Heart left ventricle (tissue), 16 donors: Measurements from ENCODE around the gene NUP210. TPM values are rescaled to one million over a fixed set of nuclear protein-coding genes. Genes with fewer than 3 reads are reported as not detected.

Experiments
- ATAC-seq, 4 donors: fragments of 200-7000 bp; cut with Tn5 transposase; one replicate each; pipeline ENCODE4 v1.9.1; 2020 to 2022; ENCODE audit warnings: moderate library complexity in 4 of 4, mild to moderate bottlenecking in 3 of 4, moderate number of reproducible peaks in 1 of 4
- DNase-seq, 5 donors: peaks; one replicate each; pipeline ENCODE4 v3.0.0-alpha.2; 2020
- H3K27ac ChIP-seq, 12 donors: fragments of 200-600 bp; sonication (generic) in 4 of 12; one replicate each; pipeline versions ENCODE4 v1.5.0 to v1.8.0; 2016 to 2022; ENCODE audit warnings: mild to moderate bottlenecking in 2 of 12
- H3K27me3 ChIP-seq, 9 donors: fragments of 200-600 bp; sonication (generic) in 2 of 9; one replicate each; pipeline versions ENCODE4 v1.5.1 to v1.8.0; 2016 to 2022; ENCODE audit warnings: mild to moderate bottlenecking in 3 of 9
- H3K36me3 ChIP-seq, 9 donors: fragments of 200-600 bp; sonication (generic) in 2 of 9; one replicate each; pipeline versions ENCODE4 v1.5.0 to v1.8.0; 2018 to 2022; ENCODE audit warnings: mild to moderate bottlenecking in 2 of 9
- H3K4me1 ChIP-seq, 12 donors: fragments of 200-600 bp; sonication (generic) in 4 of 12; one replicate each; pipeline versions ENCODE4 v1.5.0 to v1.8.0; 2016 to 2022; ENCODE audit warnings: mild to moderate bottlenecking in 3 of 12
- H3K4me3 ChIP-seq, 12 donors: fragments of 200-600 bp; sonication (generic) in 4 of 12; one replicate each; pipeline versions ENCODE4 v1.5.0 to v1.8.0; 2017 to 2022; ENCODE audit warnings: mild to moderate bottlenecking in 9 of 12, moderate library complexity in 4 of 12
- H3K9me3 ChIP-seq, 12 donors: fragments of 200-600 bp; sonication (generic) in 4 of 12; one replicate each; pipeline versions ENCODE4 v1.5.0 to v1.8.0; 2016 to 2022; ENCODE audit warnings: mild to moderate bottlenecking in 1 of 12
- POLR2A ChIP-seq, 2 donors: fragments of 450-650 bp; IDR thresholded peaks; one replicate each; pipeline ENCODE4 v1.6.1; 2017; ENCODE audit warnings: antibody characterized with exemption in 2 of 2, mild to moderate bottlenecking in 2 of 2, moderate library complexity in 2 of 2
- WGBS, 4 donors: extraction: QIAGEN DNeasy Blood & Tissue Kit in 2 of 4; methylation state at CpG; one replicate each; pipeline versions ENCODE4 v1.1.5 to v1.1.7; 2013 to 2018; 5-methylcytosine and 5-hydroxymethylcytosine counted together
- intact Hi-C, 10 donors: fragments of 100-400 bp; cut with DNase I; formaldehyde crosslinking; loops; one replicate each; pipeline versions ENCODE4 v1.11.1 to v1.14.2; 2022
- polyA plus RNA-seq, 2 donors: library from polyadenylated mRNA; stranded (reverse); fragments of 200-250 nt; gene quantifications; one replicate each; pipeline ENCODE4 v1.2.3, GENCODE V29; 2013
- total RNA-seq, 9 donors: library from RNA; depleted of rRNA in 2 of 9; stranded (reverse); fragments of >200 nt in 2 of 9; fragmentation: NEBNext Ultra II Directional in 3 of 9; extraction: Animal tissue kit (Norgen Biotek cat#: 25700) in 3 of 9; gene quantifications; one replicate each; pipeline versions ENCODE4 v1.1.0 to v1.2.4, GENCODE V29; 2016 to 2023
- TF ChIP-seq, protein P1 (sequence below), 12 donors: fragments of 200-600 bp; sonication (generic) in 4 of 12; IDR thresholded peaks; one replicate each; pipeline versions ENCODE4 v1.5.0 to v1.8.0; 2018 to 2022; ENCODE audit warnings: antibody characterized with exemption in 12 of 12, mild to moderate bottlenecking in 5 of 12
- donor health status: ischemic (EF 13 %, LVEDD 7.1; RV severe dilation, severe dysfunction).
- donor health status: healthy with polysubstance abuse.
- donor health status: DM: no; HTN: yes; CAD: no.
- donor health status: DM: no; HTN: no; CAD: no.
- donor health status: ischemic (EF 25% LVEDD 6.9; RV normal size, moderate dysfunction).
- donor health status: ischemic (EF 25% LVEDD 5.7; RV mildly dilated, moderate dysfunction).
- donor health status: healthy.
- donor health status: DM: yes; HTN: yes; CAD: no.
- donor health status: ischemic (EF 35%, LVEDD 5.7; RV mildly dilated, moderate dysfunction).
- donor health status: nonischemic (EF 11% LVEDD 7.7; RV severe dilation, severe dysfunction).
- donor health status: DM: yes; HTN: yes; CAD: no.
- donor health status: PGD.
- donor health status: ischemic (EF 29% LVEDD 5.4; RV normal size, mild dysfunction).
- donor health status: nonischemic (EF 23%, LVEDD 6.1; RV moderate dilation, normal function).

Gene NUP210
- total and polyA plus RNA-seq, 11 donors = 1.3 to 9.7 (median 2.6) TPM

- Histone ChIP-seq H3K27me3 (no peaks in the 10 kb centered on the region), H3K36me3 (no peaks in the 10 kb centered on the region), H3K9me3 (peaks cover 0 to 19% (median 7%) of the 10 kb centered on the region in 12 donors), H3K27ac (no peak overlapping the region), H3K4me3 (no peak overlapping the region), H3K4me1 (no peaks in the 10 kb centered on the region)
- 81 to 94% (median 88%) methylated on average over 1 of the region's 1 CpG for WGBS, 4 donors
- TF ChIP-seq POLR2A (IDR thresholded peaks at IDR 0.05) = no peak
- TF ChIP-seq, protein P1, sequence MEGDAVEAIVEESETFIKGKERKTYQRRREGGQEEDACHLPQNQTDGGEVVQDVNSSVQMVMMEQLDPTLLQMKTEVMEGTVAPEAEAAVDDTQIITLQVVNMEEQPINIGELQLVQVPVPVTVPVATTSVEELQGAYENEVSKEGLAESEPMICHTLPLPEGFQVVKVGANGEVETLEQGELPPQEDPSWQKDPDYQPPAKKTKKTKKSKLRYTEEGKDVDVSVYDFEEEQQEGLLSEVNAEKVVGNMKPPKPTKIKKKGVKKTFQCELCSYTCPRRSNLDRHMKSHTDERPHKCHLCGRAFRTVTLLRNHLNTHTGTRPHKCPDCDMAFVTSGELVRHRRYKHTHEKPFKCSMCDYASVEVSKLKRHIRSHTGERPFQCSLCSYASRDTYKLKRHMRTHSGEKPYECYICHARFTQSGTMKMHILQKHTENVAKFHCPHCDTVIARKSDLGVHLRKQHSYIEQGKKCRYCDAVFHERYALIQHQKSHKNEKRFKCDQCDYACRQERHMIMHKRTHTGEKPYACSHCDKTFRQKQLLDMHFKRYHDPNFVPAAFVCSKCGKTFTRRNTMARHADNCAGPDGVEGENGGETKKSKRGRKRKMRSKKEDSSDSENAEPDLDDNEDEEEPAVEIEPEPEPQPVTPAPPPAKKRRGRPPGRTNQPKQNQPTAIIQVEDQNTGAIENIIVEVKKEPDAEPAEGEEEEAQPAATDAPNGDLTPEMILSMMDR (IDR thresholded peaks at IDR 0.05) = no peak
- no peak for ATAC-seq
- DNase-seq = no peak
- intact Hi-C loops = no loop called here
These were observed 14.5 kb downstream of the NUP210 start for GRCh38 chr3:13405614-13406013.

GRCh38 chr3:13404626-13405452, 15.3 kb downstream of the NUP210 start:
- H3K9me3 ChIP-seq = peaks cover 0 to 19% (median 7%) of the 10 kb centered on the region in 12 donors
- intact Hi-C loops = no loop called here
- ATAC-seq (no peak), DNase-seq (no peak)
- H3K27ac ChIP-seq = no peak overlapping the region
- H3K4me1 ChIP-seq = no peaks in the 10 kb centered on the region
- no peak for TF ChIP-seq POLR2A (IDR thresholded peaks at IDR 0.05)
- TF ChIP-seq, protein P1 (IDR thresholded peaks at IDR 0.05) = no peak
- no peaks in the 10 kb centered on the region for H3K27me3 ChIP-seq
- no peak overlapping the region for H3K4me3 ChIP-seq
- H3K36me3 ChIP-seq = no peaks in the 10 kb centered on the region
- WGBS, 4 donors = 77 to 80% (median 79%) methylated on average over 9 of the region's 9 CpGs

DNA sequence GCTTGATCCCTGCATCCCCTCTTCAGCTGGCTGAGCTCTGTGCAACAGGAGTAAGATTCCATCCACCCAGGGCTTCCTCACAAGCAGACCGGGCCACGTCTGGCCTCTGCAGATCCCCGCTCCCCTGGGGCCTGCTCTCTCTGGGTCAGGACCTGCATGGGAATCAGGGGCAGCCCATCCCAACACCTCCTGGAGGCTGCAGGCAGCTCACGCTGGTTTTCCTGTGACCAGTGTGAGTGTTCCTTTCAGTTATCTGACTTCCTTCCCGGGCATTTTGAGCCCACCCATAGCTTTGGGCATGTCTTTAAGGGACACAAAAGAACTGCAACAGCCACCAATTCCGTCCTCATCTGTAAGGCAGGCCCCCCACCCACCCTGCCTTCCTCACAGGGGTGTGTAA, 16.3 kb downstream of the NUP210 start:
- intact Hi-C loops = no loop called here
- H3K4me1 ChIP-seq = no peaks in the 10 kb centered on the region
- DNase-seq = no peak
- H3K9me3 ChIP-seq = peaks cover 0 to 18% (median 6%) of the 10 kb centered on the region in 12 donors
- TF ChIP-seq POLR2A (IDR thresholded peaks at IDR 0.05) = no peak
- TF ChIP-seq, protein P1 (IDR thresholded peaks at IDR 0.05) = no peak
- no peak for ATAC-seq
- 41 to 62% (median 58%) methylated on average over 2 to 6 of the region's 6 CpGs for WGBS, 4 donors
- H3K36me3 ChIP-seq = no peaks in the 10 kb centered on the region
- H3K27ac ChIP-seq = no peak overlapping the region
- no peak overlapping the region for H3K4me3 ChIP-seq
- no peaks in the 10 kb centered on the region for H3K27me3 ChIP-seq

- DNase-seq = no peak
- Histone ChIP-seq H3K4me3 (no peak overlapping the region), H3K36me3 (peaks cover 0 to 5% (median 0%) of the 10 kb centered on the region in 9 donors), H3K4me1 (no peaks in the 10 kb centered on the region), H3K27me3 (no peaks in the 10 kb centered on the region), H3K27ac (no peak overlapping the region), H3K9me3 (peaks cover 0 to 13% (median 4%) of the 10 kb centered on the region in 12 donors)
- intact Hi-C loops = no loop called here
- TF ChIP-seq, protein P1 (IDR thresholded peaks at IDR 0.05) = no peak
- ATAC-seq = no peak
- 89 to 96% (median 91%) methylated on average over 7 to 9 of the region's 9 CpGs for WGBS, 4 donors
These were observed 16.8 kb downstream of the NUP210 start for GRCh38 chr3:13403213-13403819.
